ENCODE results near the gene EREG.
A peak's percentile ranks its signal among the peaks of the same experiment; 100 is the strongest.
"Not testable (repeated sequence)": the region's sequence is repeated elsewhere in the genome, so short reads cannot be mapped to it uniquely, and the experiment has no call there.

The EREG gene

GRCh38 chr4:74340421-74340820 is 24.5 kb upstream of the EREG start:
- H3K4me3 ChIP-seq (ENCODE audit: low read depth, low read length); H3K79me2 ChIP-seq (ENCODE audit: control insufficient read depth, insufficient read depth, low read length, unreplicated experiment); H3K27me3 ChIP-seq (ENCODE audit: insufficient read depth, low read length); H3K4me1 ChIP-seq (ENCODE audit: control insufficient read depth, insufficient read depth, low read length, unreplicated experiment); H3K36me3 ChIP-seq (ENCODE audit: insufficient read depth, low read length); H2AFZ ChIP-seq (ENCODE audit: low read length, unreplicated experiment); H3K27ac ChIP-seq (ENCODE audit: low read depth, low read length): not testable (repeated sequence)

GRCh38 chr4:74344031-74344430 is 20.9 kb upstream of the EREG start:
- Histone ChIP-seq H3K4me3 (ENCODE audit: low read depth, low read length) (no peak overlapping the region), H3K27ac (ENCODE audit: low read depth, low read length) (no peak overlapping the region), H3K36me3 (ENCODE audit: insufficient read depth, low read length) (no peaks in the 10 kb centered on the region), H3K79me2 (ENCODE audit: control insufficient read depth, insufficient read depth, low read length, unreplicated experiment) (no peaks in the 10 kb centered on the region), H3K27me3 (ENCODE audit: insufficient read depth, low read length) (no peaks in the 10 kb centered on the region), H2AFZ (ENCODE audit: low read length, unreplicated experiment) (no peak overlapping the region), H3K4me1 (ENCODE audit: control insufficient read depth, insufficient read depth, low read length, unreplicated experiment) (no peaks in the 10 kb centered on the region)

GRCh38 chr4:74353858-74354257 is 11.1 kb upstream of the EREG start:
- H3K79me2 ChIP-seq (ENCODE audit: control insufficient read depth, insufficient read depth, low read length, unreplicated experiment) = no peaks in the 10 kb centered on the region
- H3K4me3 ChIP-seq (ENCODE audit: low read depth, low read length) = no peak overlapping the region
- no peaks in the 10 kb centered on the region for H3K4me1 ChIP-seq (ENCODE audit: control insufficient read depth, insufficient read depth, low read length, unreplicated experiment)
- no peaks in the 10 kb centered on the region for H3K36me3 ChIP-seq (ENCODE audit: insufficient read depth, low read length)
- no peaks in the 10 kb centered on the region for H3K27me3 ChIP-seq (ENCODE audit: insufficient read depth, low read length)
- no peak overlapping the region for H3K27ac ChIP-seq (ENCODE audit: low read depth, low read length)
- H2AFZ ChIP-seq (ENCODE audit: low read length, unreplicated experiment) = no peak overlapping the region

GRCh38 chr4:74357965-74358364 is 7.0 kb upstream of the EREG start:
- no peaks in the 10 kb centered on the region for H3K27me3 ChIP-seq (ENCODE audit: insufficient read depth, low read length)
- H3K4me3 ChIP-seq (ENCODE audit: low read depth, low read length) = no peak overlapping the region
- no peak overlapping the region for H2AFZ ChIP-seq (ENCODE audit: low read length, unreplicated experiment)
- H3K4me1 ChIP-seq (ENCODE audit: control insufficient read depth, insufficient read depth, low read length, unreplicated experiment) = no peaks in the 10 kb centered on the region
- H3K79me2 ChIP-seq (ENCODE audit: control insufficient read depth, insufficient read depth, low read length, unreplicated experiment) = no peaks in the 10 kb centered on the region
- H3K27ac ChIP-seq (ENCODE audit: low read depth, low read length) = no peak overlapping the region
- H3K36me3 ChIP-seq (ENCODE audit: insufficient read depth, low read length) = no peaks in the 10 kb centered on the region

- H3K27me3 ChIP-seq (ENCODE audit: insufficient read depth, low read length) = no peaks in the 10 kb centered on the region
- no peak overlapping the region for H3K27ac ChIP-seq (ENCODE audit: low read depth, low read length)
- H3K4me3 ChIP-seq (ENCODE audit: low read depth, low read length) = no peak overlapping the region
- peaks cover 7% of the 10 kb centered on the region for H3K4me1 ChIP-seq (ENCODE audit: control insufficient read depth, insufficient read depth, low read length, unreplicated experiment)
- no peak overlapping the region for H2AFZ ChIP-seq (ENCODE audit: low read length, unreplicated experiment)
- no peaks in the 10 kb centered on the region for H3K36me3 ChIP-seq (ENCODE audit: insufficient read depth, low read length)
- peaks cover 18% of the 10 kb centered on the region for H3K79me2 ChIP-seq (ENCODE audit: control insufficient read depth, insufficient read depth, low read length, unreplicated experiment)
Measured at GRCh38 chr4:74361671-74362070, 3.3 kb upstream of the EREG start.

- H3K4me1 ChIP-seq (ENCODE audit: control insufficient read depth, insufficient read depth, low read length, unreplicated experiment) = peaks cover 10% of the 10 kb centered on the region
- peaks cover 22% of the 10 kb centered on the region for H3K79me2 ChIP-seq (ENCODE audit: control insufficient read depth, insufficient read depth, low read length, unreplicated experiment)
- H3K4me3 ChIP-seq (ENCODE audit: low read depth, low read length) = no peak overlapping the region
- peak overlapping the region; percentile 46; the same call in 1 of the 2 replicates for H3K27ac ChIP-seq (ENCODE audit: low read depth, low read length)
- no peaks in the 10 kb centered on the region for H3K36me3 ChIP-seq (ENCODE audit: insufficient read depth, low read length)
- H3K27me3 ChIP-seq (ENCODE audit: insufficient read depth, low read length) = no peaks in the 10 kb centered on the region
- H2AFZ ChIP-seq (ENCODE audit: low read length, unreplicated experiment) = no peak overlapping the region
Measured at GRCh38 chr4:74362347-74362746, 2.6 kb upstream of the EREG start.

- Histone ChIP-seq H2AFZ (ENCODE audit: low read length, unreplicated experiment) (peak overlapping the region; percentile 81), H3K36me3 (ENCODE audit: insufficient read depth, low read length) (no peaks in the 10 kb centered on the region), H3K79me2 (ENCODE audit: control insufficient read depth, insufficient read depth, low read length, unreplicated experiment) (peaks cover 37% of the 10 kb centered on the region), H3K27me3 (ENCODE audit: insufficient read depth, low read length) (no peaks in the 10 kb centered on the region), H3K4me1 (ENCODE audit: control insufficient read depth, insufficient read depth, low read length, unreplicated experiment) (peaks cover 16% of the 10 kb centered on the region), H3K4me3 (ENCODE audit: low read depth, low read length) (peak overlapping the region; percentile 80), H3K27ac (ENCODE audit: low read depth, low read length) (peak overlapping the region; percentile 81)
Measured at GRCh38 chr4:74364256-74364651, 691 bp upstream of the EREG start.

GRCh38 chr4:74365761-74366160 is 816 bp downstream of the EREG start:
- Histone ChIP-seq H3K4me1 (ENCODE audit: control insufficient read depth, insufficient read depth, low read length, unreplicated experiment) (peaks cover 18% of the 10 kb centered on the region), H3K27me3 (ENCODE audit: insufficient read depth, low read length) (no peaks in the 10 kb centered on the region), H2AFZ (ENCODE audit: low read length, unreplicated experiment) (peak overlapping the region; percentile 81), H3K79me2 (ENCODE audit: control insufficient read depth, insufficient read depth, low read length, unreplicated experiment) (peaks cover 37% of the 10 kb centered on the region), H3K27ac (ENCODE audit: low read depth, low read length) (peak overlapping the region; percentile 81; the same call in 1 of the 2 replicates), H3K4me3 (ENCODE audit: low read depth, low read length) (peak overlapping the region; percentile 80), H3K36me3 (ENCODE audit: insufficient read depth, low read length) (no peaks in the 10 kb centered on the region)

- H3K27me3 ChIP-seq (ENCODE audit: insufficient read depth, low read length) = no peaks in the 10 kb centered on the region
- H3K4me3 ChIP-seq (ENCODE audit: low read depth, low read length) = peak overlapping the region; percentile 80
- peaks cover 25% of the 10 kb centered on the region for H3K4me1 ChIP-seq (ENCODE audit: control insufficient read depth, insufficient read depth, low read length, unreplicated experiment)
- peaks cover 37% of the 10 kb centered on the region for H3K79me2 ChIP-seq (ENCODE audit: control insufficient read depth, insufficient read depth, low read length, unreplicated experiment)
- H3K27ac ChIP-seq (ENCODE audit: low read depth, low read length) = peak overlapping the region; percentile 81; the same call in 1 of the 2 replicates
- H3K36me3 ChIP-seq (ENCODE audit: insufficient read depth, low read length) = no peaks in the 10 kb centered on the region
- no peak overlapping the region for H2AFZ ChIP-seq (ENCODE audit: low read length, unreplicated experiment)
Measured at GRCh38 chr4:74366367-74366911, 1.5 kb downstream of the EREG start.

GRCh38 chr4:74367656-74368290 is 2.8 kb downstream of the EREG start:
- Histone ChIP-seq H3K4me3 (ENCODE audit: low read depth, low read length) (peak overlapping the region; percentile 80), H3K79me2 (ENCODE audit: control insufficient read depth, insufficient read depth, low read length, unreplicated experiment) (peaks cover 41% of the 10 kb centered on the region), H3K36me3 (ENCODE audit: insufficient read depth, low read length) (no peaks in the 10 kb centered on the region), H3K27me3 (ENCODE audit: insufficient read depth, low read length) (no peaks in the 10 kb centered on the region), H2AFZ (ENCODE audit: low read length, unreplicated experiment) (peak overlapping the region; percentile 17), H3K27ac (ENCODE audit: low read depth, low read length) (no peak overlapping the region), H3K4me1 (ENCODE audit: control insufficient read depth, insufficient read depth, low read length, unreplicated experiment) (peaks cover 31% of the 10 kb centered on the region)

GRCh38 chr4:74368596-74368995 is 3.7 kb downstream of the EREG start:
- Histone ChIP-seq H3K4me3 (ENCODE audit: low read depth, low read length) (no peak overlapping the region), H3K36me3 (ENCODE audit: insufficient read depth, low read length) (no peaks in the 10 kb centered on the region), H3K27ac (ENCODE audit: low read depth, low read length) (no peak overlapping the region)

More at GRCh38 chr4:74368596-74368995, 3.7 kb downstream of the EREG start:
- Histone ChIP-seq H3K27me3 (ENCODE audit: insufficient read depth, low read length) (no peaks in the 10 kb centered on the region), H3K4me1 (ENCODE audit: control insufficient read depth, insufficient read depth, low read length, unreplicated experiment) (peaks cover 31% of the 10 kb centered on the region), H3K79me2 (ENCODE audit: control insufficient read depth, insufficient read depth, low read length, unreplicated experiment) (peaks cover 41% of the 10 kb centered on the region), H2AFZ (ENCODE audit: low read length, unreplicated experiment) (no peak overlapping the region)
